Esophagus muscularis mucosa (tissue), 4 donors: Measurements from ENCODE around the gene TENT5A. TPM values are rescaled to one million over a fixed set of nuclear protein-coding genes. Genes with fewer than 3 reads are reported as not detected.

Experiments
- DNase-seq: peaks from one replicate; pipeline ENCODE4 v3.0.0-alpha.2; 2017; ENCODE audit errors: extremely low spot score
- H3K27ac ChIP-seq, 4 donors: fragments of 200-600 bp; sonication (generic); replicated peaks in 1 of 4; 1 replicate in 3 of 4; 2 replicates in 1 of 4; pipeline ENCODE4 v1.5.1; 2016 to 2019; ENCODE audit warnings: mild to moderate bottlenecking in 1 of 4
- H3K27me3 ChIP-seq, 4 donors: fragments of 200-600 bp; sonication (generic); one replicate each; pipeline versions ENCODE4 v1.5.1 to v1.6.0; 2016 to 2019
- H3K36me3 ChIP-seq, 4 donors: fragments of 200-600 bp; sonication (generic); one replicate each; pipeline ENCODE4 v1.5.1; 2016 to 2019
- H3K4me1 ChIP-seq, 4 donors: fragments of 200-600 bp; sonication (generic); one replicate each; pipeline ENCODE4 v1.5.1; 2016 to 2019
- H3K4me3 ChIP-seq, 4 donors: fragments of 200-600 bp; sonication (generic); 1 replicate in 2 of 4; 2 replicates in 2 of 4; pipeline ENCODE4 v1.5.1; 2016 to 2019; ENCODE audit warnings: mild to moderate bottlenecking in 4 of 4, moderate library complexity in 1 of 4
- H3K9me3 ChIP-seq, 4 donors: fragments of 200-600 bp; sonication (generic); 1 replicate in 3 of 4; 2 replicates in 1 of 4; pipeline ENCODE4 v1.5.1; 2016 to 2019
- CTCF ChIP-seq, 3 experiments: fragments of 200-600 bp in 2 of 3; fragments of 450-650 bp in 1 of 3; sonication (generic) in 2 of 3; IDR thresholded peaks; one replicate each; pipeline ENCODE4 v1.5.1; 2017 to 2019; ENCODE audit warnings: antibody characterized with exemption in 3 of 3, mild to moderate bottlenecking in 2 of 3, moderate library complexity in 1 of 3
- EP300 ChIP-seq: sonication (generic); formaldehyde crosslinking; IDR thresholded peaks from one replicate; pipeline ENCODE4 v1.6.1; 2017; ENCODE audit warnings: antibody characterized with exemption
- POLR2A ChIP-seq: fragments of 450-650 bp; IDR thresholded peaks from one replicate; pipeline ENCODE4 v1.6.1; 2017; ENCODE audit warnings: antibody characterized with exemption, moderate library complexity, mild to moderate bottlenecking, low read depth
- POLR2AphosphoS5 ChIP-seq, 2 donors: sonication (generic); formaldehyde crosslinking; IDR thresholded peaks; one replicate each; pipeline ENCODE4 v1.6.1; 2017; ENCODE audit warnings: antibody characterized with exemption in 2 of 2
- WGBS: methylation state at CpG from one replicate; pipeline ENCODE4 v1.1.5; 2018; 5-methylcytosine and 5-hydroxymethylcytosine counted together
- intact Hi-C: fragments of 100-400 bp; cut with DNase I; formaldehyde crosslinking; loops from one replicate; pipeline ENCODE4 v1.15.1; 2023
- small RNA-seq, 3 donors: library from RNA; depleted of rRNA; stranded (forward); fragments of <200 nt; gene quantifications; one replicate each; pipeline ENCODE3, GENCODE V24; 2016
- total RNA-seq, 4 donors: library from RNA; depleted of rRNA; stranded (reverse); fragments of >200 nt; gene quantifications; one replicate each; pipeline versions ENCODE4 v1.1.0 to v1.2.1, GENCODE V29; 2016

TENT5A gene
- total RNA-seq, 4 donors from 2014 or later = 8.5 to 10.4 (median 9.6) TPM

- H3K4me1 ChIP-seq = peaks cover 2 to 20% (median 17%) of the 10 kb centered on the region in 4 donors
- no peak overlapping the region for H3K4me3 ChIP-seq
- H3K36me3 ChIP-seq = no peaks in the 10 kb centered on the region
- no peaks in the 10 kb centered on the region for H3K27me3 ChIP-seq
- TF ChIP-seq EP300 = no peak
- no peak for TF ChIP-seq POLR2A
- TF ChIP-seq CTCF (IDR thresholded peaks at IDR 0.05) = no peak
- TF ChIP-seq POLR2AphosphoS5 (IDR thresholded peaks at IDR 0.05) = no peak
- no peak overlapping the region for H3K27ac ChIP-seq
- 80% methylated on average over 1 of the region's 1 CpG for WGBS
- H3K9me3 ChIP-seq = no peaks in the 10 kb centered on the region
- DNase-seq = no peak
- intact Hi-C loops = no loop called here
These were observed 52.1 kb downstream of the TENT5A start for GRCh38 chr6:81700414-81700813.

GRCh38 chr6:81697559-81697958, 54.9 kb downstream of the TENT5A start:
- Histone ChIP-seq H3K4me3 (no peak overlapping the region), H3K9me3 (no peaks in the 10 kb centered on the region), H3K27me3 (no peaks in the 10 kb centered on the region), H3K4me1 (peaks cover 2 to 20% (median 17%) of the 10 kb centered on the region in 4 donors), H3K36me3 (no peaks in the 10 kb centered on the region), H3K27ac (no peak overlapping the region)
- 72% methylated on average over 6 of the region's 6 CpGs for WGBS
- intact Hi-C loops = no loop called here
- DNase-seq = no peak
- TF ChIP-seq CTCF (IDR thresholded peaks at IDR 0.05) (no peak), EP300 (no peak), POLR2AphosphoS5 (IDR thresholded peaks at IDR 0.05) (no peak), POLR2A (no peak)

GRCh38 chr6:81696524-81696923, 56.0 kb downstream of the TENT5A start:
- Histone ChIP-seq H3K27ac (no peak overlapping the region), H3K36me3 (no peaks in the 10 kb centered on the region), H3K4me1 (peaks cover 2 to 20% (median 17%) of the 10 kb centered on the region in 4 donors), H3K9me3 (no peaks in the 10 kb centered on the region), H3K27me3 (no peaks in the 10 kb centered on the region), H3K4me3 (no peak overlapping the region)
- intact Hi-C loops = no loop called here
- TF ChIP-seq POLR2A (no peak), POLR2AphosphoS5 (IDR thresholded peaks at IDR 0.05) (no peak), CTCF (IDR thresholded peaks at IDR 0.05) (no peak), EP300 (no peak)
- no peak for DNase-seq
- WGBS = 77% methylated on average over 3 of the region's 3 CpGs

Small RNA genes within 50 kb of the gene (small RNA-seq; reads per million reads assigned to genes)
- 0 reads per million in 3 donors for gene AL078599.1
- 0 reads per million in 3 donors for gene RF00156
